Stimulated activated naive CD8-positive, alpha-beta T cell treated with anti-CD3 and anti-CD28 coated beads, Interleukin-15, Interleukin-2, amounts not matched to agents 100 U/mL and 50 U/mL, for 24 hours (primary cell): Measurements from ENCODE around the gene KCTD5.

Source experiments
- ATAC-seq: fragments of 150-1000 bp; cut with Tn5 transposase; one replicate; pipeline ENCODE4 v1.10.0; 2021
- DNase-seq: peaks from one replicate; pipeline ENCODE4 v3.0.0; 2021

Gene KCTD5

GRCh38 chr16:2752035-2752849, 69.9 kb downstream of the KCTD5 start, which contains the start of gene SRRM2:
SRRM2 (plus strand) TSS chr16:2752638; CDS start chr16:2756365, 3,727 bp downstream.
- peak; percentile 94 for DNase-seq
- peak; percentile 94 for ATAC-seq

GRCh38 chr16:2752850-2753732, 70.8 kb downstream of the KCTD5 start:
- ATAC-seq, result peak; percentile 56
- DNase-seq, result peak; percentile 82

- DNase-seq (no peak), ATAC-seq (no peak)
Observed at GRCh38 chr16:2753733-2754020, 71.4 kb downstream of the KCTD5 start.

- DNase-seq (no peak), ATAC-seq (no peak)
Observed at GRCh38 chr16:2755158-2755557, 72.8 kb downstream of the KCTD5 start.

GRCh38 chr16:2756288-2757015, 74.1 kb downstream of the KCTD5 start:
- ATAC-seq, result no peak
- no peak for DNase-seq

- DNase-seq (no peak), ATAC-seq (no peak)
Observed at GRCh38 chr16:2757344-2757743, 75.0 kb downstream of the KCTD5 start.
